Measurements from ENCODE around the gene NOS1. TPM values are rescaled to one million over a fixed set of nuclear protein-coding genes. Genes with fewer than 3 reads are reported as not detected.
A peak's percentile ranks its signal among the peaks of the same experiment; 100 is the strongest.

Gene NOS1
- total and polyA plus RNA-seq, 2 donors (not counting 1 experiment from before 2014, with no cell fraction given) = under 0.01 TPM; not detected in 1

GRCh38 chr12:117159674-117160073, 201.8 kb downstream of the NOS1 start:
- Histone ChIP-seq H3K4me1 (ENCODE audit: control insufficient read depth, extremely low read depth, insufficient read depth, low read length) (no peaks in the 10 kb centered on the region), H3K79me2 (ENCODE audit: control insufficient read depth, insufficient read depth, low read length) (no peaks in the 10 kb centered on the region), H3K4me3 (replicated peaks in 1 of 4; ENCODE audit: control extremely low read depth in 1 of 4, insufficient read depth in 1 of 4, low read depth in 3 of 4, low read length in 4 of 4) (no peak overlapping the region), H3K9ac (ENCODE audit: insufficient read depth, low read length) (no peak overlapping the region), H3K4me2 (ENCODE audit: extremely low read depth, insufficient read depth, low read length) (no peak overlapping the region), H3K36me3 (ENCODE audit: control insufficient read depth, insufficient read depth, low read length) (peaks cover 15% of the 10 kb centered on the region), H3K9me3 (ENCODE audit: control insufficient read depth, insufficient read depth, low read depth, low read length) (no peaks in the 10 kb centered on the region), H2AFZ (ENCODE audit: low read length) (no peak overlapping the region), H3K27me3 (ENCODE audit: control insufficient read depth, insufficient read depth, low read length) (no peaks in the 10 kb centered on the region), H4K20me1 (ENCODE audit: control insufficient read depth, extremely low read depth, insufficient read depth, low read length) (no peaks in the 10 kb centered on the region), H3K27ac (ENCODE audit: insufficient read depth, low read length) (no peak overlapping the region)
- TF ChIP-seq EZH2 (IDR thresholded peaks at IDR 0.05; ENCODE audit: low read length, missing control alignments) (no peak), CTCF (conservative IDR thresholded peaks at IDR 0.05 in 1 of 2, IDR thresholded peaks at IDR 0.05 in 1 of 2; ENCODE audit: low read depth in 1 of 2, low read length in 2 of 2) (no peak)
- DNase-seq (ENCODE audit: low read depth in 2 of 2) = no peak

- Histone ChIP-seq H3K4me3 (replicated peaks in 1 of 4; ENCODE audit: control extremely low read depth in 1 of 4, insufficient read depth in 1 of 4, low read depth in 3 of 4, low read length in 4 of 4) (no peak overlapping the region), H2AFZ (ENCODE audit: low read length) (no peak overlapping the region), H4K20me1 (ENCODE audit: control insufficient read depth, extremely low read depth, insufficient read depth, low read length) (no peaks in the 10 kb centered on the region), H3K9me3 (ENCODE audit: control insufficient read depth, insufficient read depth, low read depth, low read length) (no peaks in the 10 kb centered on the region), H3K4me2 (ENCODE audit: extremely low read depth, insufficient read depth, low read length) (no peak overlapping the region), H3K36me3 (ENCODE audit: control insufficient read depth, insufficient read depth, low read length) (peaks cover 15% of the 10 kb centered on the region), H3K27ac (ENCODE audit: insufficient read depth, low read length) (no peak overlapping the region), H3K27me3 (ENCODE audit: control insufficient read depth, insufficient read depth, low read length) (no peaks in the 10 kb centered on the region), H3K9ac (ENCODE audit: insufficient read depth, low read length) (no peak overlapping the region), H3K4me1 (ENCODE audit: control insufficient read depth, extremely low read depth, insufficient read depth, low read length) (no peaks in the 10 kb centered on the region), H3K79me2 (ENCODE audit: control insufficient read depth, insufficient read depth, low read length) (no peaks in the 10 kb centered on the region)
- DNase-seq (ENCODE audit: low read depth in 2 of 2) = peak in 1 of 2 donors; percentile 64
- TF ChIP-seq EZH2 (IDR thresholded peaks at IDR 0.05; ENCODE audit: low read length, missing control alignments) (no peak), CTCF (conservative IDR thresholded peaks at IDR 0.05 in 1 of 2, IDR thresholded peaks at IDR 0.05 in 1 of 2; ENCODE audit: low read depth in 1 of 2, low read length in 2 of 2) (no peak)
Measured at GRCh38 chr12:117158911-117159553, 202.4 kb downstream of the NOS1 start.

Other genes with a start within 250 kb of the NOS1 start
- gene FBXO21, start 171.2 kb downstream of the NOS1 start, total RNA-seq = 81.3 and 115 TPM in 2 replicates
- gene FBXO21, start 171.2 kb downstream of the NOS1 start, polyA plus RNA-seq = 31.3 and 38.0 TPM in 2 replicates

Data from fibroblast of lung (primary cell).